GM23338 (cell line): ENCODE results near the gene MGAT3. TPM values are rescaled to one million over a fixed set of nuclear protein-coding genes. Genes with fewer than 3 reads are reported as not detected.

Experiments used
- ATAC-seq: fragments of 200-7000 bp; cut with Tn5 transposase; 3 replicates; pipeline ENCODE4 v1.9.1; 2020
- DNase-seq: peaks from one replicate; pipeline ENCODE4 v3.0.0-alpha.2; 2015; ENCODE audit warnings: low spot score
- H2AFZ ChIP-seq: fragments of 200-600 bp; sonication (generic); 2 replicates; pipeline ENCODE4 v1.8.0; 2016; ENCODE audit warnings: antibody characterized with exemption, mild to moderate bottlenecking, moderate library complexity
- H3F3A ChIP-seq: fragments of 200-600 bp; sonication (generic); replicated peaks from 2 replicates; pipeline ENCODE4 v1.8.0; 2017; ENCODE audit warnings: antibody characterized with exemption, mixed run types, low read depth
- H3K27ac ChIP-seq: fragments of 200-600 bp; sonication (generic); 2 replicates; pipeline ENCODE4 v1.6.1; 2016; ENCODE audit warnings: low read depth
- H3K27me3 ChIP-seq: fragments of 200-600 bp; sonication (generic); 2 replicates; pipeline ENCODE4 v1.8.0; 2016; ENCODE audit warnings: mild to moderate bottlenecking, mixed run types, moderate library complexity; ENCODE audit not compliant: insufficient read depth
- H3K36me3 ChIP-seq: fragments of 200-600 bp; sonication (generic); 2 replicates; pipeline ENCODE4 v1.8.0; 2016; ENCODE audit warnings: mild to moderate bottlenecking; ENCODE audit not compliant: insufficient read depth
- H3K4me1 ChIP-seq: fragments of 200-600 bp; sonication (generic); 2 replicates; pipeline ENCODE4 v1.8.0; 2016; ENCODE audit warnings: mild to moderate bottlenecking, moderate library complexity; ENCODE audit not compliant: insufficient read depth
- H3K4me2 ChIP-seq: fragments of 200-600 bp; sonication (generic); 2 replicates; pipeline ENCODE4 v1.7.1; 2017; ENCODE audit warnings: mixed run types
- H3K4me3 ChIP-seq: fragments of 200-600 bp; sonication (generic); 2 replicates; pipeline ENCODE4 v1.6.1; 2016; ENCODE audit warnings: mixed run types
- H3K79me2 ChIP-seq: fragments of 200-600 bp; sonication (generic); replicated peaks from 2 replicates; pipeline ENCODE4 v1.8.0; 2017; ENCODE audit warnings: mild to moderate bottlenecking; ENCODE audit not compliant: insufficient read depth
- H3K9me2 ChIP-seq: fragments of 200-600 bp; sonication (generic); 2 replicates; pipeline ENCODE4 v1.8.0; 2017; ENCODE audit not compliant: insufficient read depth
- H4K20me1 ChIP-seq: fragments of 200-600 bp; sonication (generic); replicated peaks from 2 replicates; pipeline ENCODE4 v1.8.0; 2017; ENCODE audit warnings: mild to moderate bottlenecking; ENCODE audit not compliant: insufficient read depth
- H3K27ac Mint-ChIP-seq: 2 replicates; pipeline ENCODE4 v1.8.0; 2020; ENCODE audit warnings: inconsistent platforms, mild to moderate bottlenecking, moderate library complexity, mixed read lengths
- H3K27me3 Mint-ChIP-seq: 3 replicates; pipeline ENCODE4 v1.8.0; 2022; ENCODE audit warnings: low read depth, mild to moderate bottlenecking, moderate library complexity, mixed read lengths, inconsistent platforms; ENCODE audit not compliant: insufficient read depth, poor library complexity
- H3K36me3 Mint-ChIP-seq: 3 replicates; pipeline ENCODE4 v1.8.0; 2021; ENCODE audit warnings: low read depth, mild to moderate bottlenecking, inconsistent platforms, moderate library complexity, mixed read lengths
- H3K4me1 Mint-ChIP-seq: 3 replicates; pipeline ENCODE4 v1.8.0; 2020; ENCODE audit warnings: mild to moderate bottlenecking, inconsistent platforms, mixed read lengths
- H3K4me3 Mint-ChIP-seq: 3 replicates; pipeline ENCODE4 v1.8.0; 2021; ENCODE audit warnings: moderate library complexity, mild to moderate bottlenecking, inconsistent platforms, mixed read lengths
- H3K9me3 Mint-ChIP-seq: 3 replicates; pipeline ENCODE4 v1.8.0; 2020; ENCODE audit warnings: moderate library complexity, mild to moderate bottlenecking, inconsistent platforms, mixed read lengths
- CREB1 ChIP-seq: fragments of 250-450 bp; sonication (Bioruptor Pico); IDR thresholded peaks from 2 replicates; pipeline ENCODE4 v1.5.0; 2020; ENCODE audit warnings: low read depth, mild to moderate bottlenecking, moderate library complexity
- CTCF ChIP-seq, 2 experiments: fragments of 200-600 bp in 1 of 2; sonication (generic) in 1 of 2; conservative IDR thresholded peaks; 2 replicates each; pipeline versions ENCODE4 v1.5.1 to v1.6.1; 2016 to 2017; ENCODE audit warnings: antibody characterized with exemption in 2 of 2, low read depth in 2 of 2, mild to moderate bottlenecking in 2 of 2, moderate library complexity in 1 of 2
- ETS1 ChIP-seq: IDR thresholded peaks from 2 replicates; pipeline ENCODE4 v1.6.1; 2016; ENCODE audit warnings: antibody characterized with exemption
- EZH2 ChIP-seq: fragments of 200-600 bp; sonication (generic); IDR thresholded peaks from one replicate; pipeline ENCODE4 v1.8.0; 2017; ENCODE audit warnings: antibody characterized with exemption, mild to moderate bottlenecking, low read depth; ENCODE audit not compliant: unreplicated experiment
- EZH2phosphoT487 ChIP-seq: fragments of 200-600 bp; sonication (generic); IDR thresholded peaks from one replicate; pipeline ENCODE4 v1.8.1; 2018; ENCODE audit warnings: antibody characterized with exemption; ENCODE audit not compliant: unreplicated experiment
- JUNB ChIP-seq: IDR thresholded peaks from one replicate; pipeline ENCODE4 v1.6.1; 2016; ENCODE audit warnings: antibody characterized with exemption; ENCODE audit not compliant: unreplicated experiment
- NANOG ChIP-seq: IDR thresholded peaks from 2 replicates; pipeline ENCODE4 v1.6.1; 2016; ENCODE audit warnings: antibody characterized with exemption, borderline replicate concordance
- POLR2AphosphoS5 ChIP-seq: IDR thresholded peaks from 2 replicates; pipeline ENCODE4 v1.6.1; 2016; ENCODE audit warnings: antibody characterized with exemption, low read depth
- REST ChIP-seq: IDR thresholded peaks from one replicate; pipeline ENCODE4 v1.6.1; 2018; ENCODE audit warnings: antibody characterized with exemption; ENCODE audit not compliant: unreplicated experiment
- STAT1 ChIP-seq: IDR thresholded peaks from one replicate; pipeline ENCODE4 v1.6.1; 2016; ENCODE audit warnings: antibody characterized with exemption; ENCODE audit not compliant: unreplicated experiment
- ZNF114 ChIP-seq: fragments of 250-450 bp; sonication (Bioruptor Pico); IDR thresholded peaks from 2 replicates; pipeline ENCODE4 v1.5.0; 2020; ENCODE audit warnings: mild to moderate bottlenecking, moderate library complexity
- ZNF331 ChIP-seq: fragments of 250-450 bp; sonication (Bioruptor Pico); IDR thresholded peaks from 2 replicates; pipeline ENCODE4 v1.5.0; 2020; ENCODE audit warnings: low read depth, mild to moderate bottlenecking, moderate library complexity
- ZNF462 ChIP-seq: fragments of 250-450 bp; sonication (Bioruptor Pico); IDR thresholded peaks from 2 replicates; pipeline ENCODE4 v1.5.0; 2020; ENCODE audit warnings: mild to moderate bottlenecking, moderate library complexity
- polyA plus RNA-seq: library from polyadenylated mRNA; unstranded; fragments of >200 nt; fragmentation: Nextera tagmentation; extraction: Ambion mirVana; gene quantifications from 2 replicates; pipeline ENCODE4 v1.2.1, GENCODE V29; 2016
- total RNA-seq: library from RNA; depleted of rRNA; stranded (reverse); fragments of >200 nt; shearing (Covaris generic); gene quantifications from 2 replicates; pipeline ENCODE4 v1.2.3, GENCODE V29; 2014

The MGAT3 gene
- total and polyA plus RNA-seq, 2 experiments from 2014 or later = 1.7 to 10.2 TPM

GRCh38 chr22:39439170-39439569 lies 17.6 kb upstream of the MGAT3 start:
- Histone ChIP-seq H3K79me2 (no peaks in the 10 kb centered on the region), H3K9me2 (no peaks in the 10 kb centered on the region), H4K20me1 (no peaks in the 10 kb centered on the region), H3K27me3 (no peaks in the 10 kb centered on the region), H3K4me1 (peaks cover 16% of the 10 kb centered on the region), H3K4me3 (no peak overlapping the region), H3K36me3 (no peaks in the 10 kb centered on the region), H3F3A (0 out of 2 replicates have a peak, but pooled peaks cover 5% of the 10 kb centered on the region), H3K27ac (no peak overlapping the region), H3K4me2 (no peak overlapping the region), H2AFZ (no peak overlapping the region)
- H3K27ac Mint-ChIP-seq = no peak overlapping the region
- H3K4me1 Mint-ChIP-seq = peaks cover 20% of the 10 kb centered on the region
- H3K27me3 Mint-ChIP-seq = peaks cover 14% of the 10 kb centered on the region
- no peaks in the 10 kb centered on the region for H3K36me3 Mint-ChIP-seq
- no peaks in the 10 kb centered on the region for H3K9me3 Mint-ChIP-seq
- ATAC-seq (no peak), DNase-seq (no peak)
- no peak for TF ChIP-seq ZNF331 (CRISPR knock-in tag)
- TF ChIP-seq JUNB = no peak
- TF ChIP-seq REST = no peak
- TF ChIP-seq STAT1 = no peak
- no peak for TF ChIP-seq POLR2AphosphoS5
- TF ChIP-seq CTCF (conservative IDR thresholded peaks at IDR 0.05; ENCODE audit: low read depth in 2 of 2) = no peak
- no peak for TF ChIP-seq CREB1 (CRISPR knock-in tag)
- TF ChIP-seq NANOG = no peak
- TF ChIP-seq ZNF114 = no peak
- TF ChIP-seq EZH2 = no peak
- no peak for TF ChIP-seq EZH2phosphoT487
- TF ChIP-seq ETS1 = no peak
- TF ChIP-seq ZNF462 = no peak
- H3K4me3 Mint-ChIP-seq = no peak overlapping the region
